Measurements from ENCODE around the gene AXIN2. TPM values are rescaled to one million over a fixed set of nuclear protein-coding genes. Genes with fewer than 3 reads are reported as not detected.

AXIN2 gene
- total RNA-seq, 1 experiment from 2014 or later = 168 TPM

DNA sequence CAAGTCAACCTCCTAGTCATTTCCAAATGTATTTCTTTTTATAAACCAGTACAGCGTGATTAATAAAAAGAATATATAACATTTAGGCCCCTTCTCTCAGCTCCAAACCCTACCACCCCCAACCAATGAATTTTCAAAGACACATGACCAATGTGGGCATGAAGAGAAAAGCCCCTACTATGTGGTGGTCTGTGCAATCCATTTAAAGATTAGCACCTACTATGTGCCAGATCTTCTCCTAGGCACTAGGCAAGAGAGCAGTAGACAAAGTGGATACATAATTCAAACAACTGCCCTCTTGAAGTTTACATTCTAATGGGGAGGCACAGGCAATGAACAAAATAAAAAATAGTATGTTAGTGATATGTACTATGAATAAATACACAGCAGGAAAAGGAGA lies 19.4 kb downstream of the AXIN2 start:
- intact Hi-C loops (cut with micrococcal nuclease; ENCODE audit: unreplicated experiment) = no loop called here
- no peak overlapping the region for H3K4me3 ChIP-seq (ENCODE audit: low read depth, low read length)
- Mint-ChIP-seq H3K9me3 (ENCODE audit: unreplicated experiment) (no peaks in the 10 kb centered on the region), H3K4me1 (ENCODE audit: low read depth, unreplicated experiment) (peaks cover 40% of the 10 kb centered on the region), H3K36me3 (ENCODE audit: insufficient read depth, unreplicated experiment) (peaks cover 52% of the 10 kb centered on the region), H3K27me3 (ENCODE audit: insufficient read depth, unreplicated experiment) (no peaks in the 10 kb centered on the region), H3K4me3 (ENCODE audit: unreplicated experiment) (no peak overlapping the region), H3K27ac (ENCODE audit: unreplicated experiment) (no peak overlapping the region)
- H3K9me3 ChIP-seq = no peaks in the 10 kb centered on the region
- H3K4me1 ChIP-seq = peaks cover 36% of the 10 kb centered on the region
- no TSS peak for BruUV-seq (replicated peaks)
- DNase-seq = no peak
- H3K27me3 ChIP-seq (replicated peaks; ENCODE audit: control insufficient read depth, insufficient read depth, low read length) = no peaks in the 10 kb centered on the region
- POLR2A ChIA-PET = no interaction called here
- peaks cover 3% of the 10 kb centered on the region for H3K36me3 ChIP-seq (ENCODE audit: control insufficient read depth, insufficient read depth, low read length)
- CTCF ChIA-PET = no interaction called here
- TF ChIP-seq, protein P1, sequence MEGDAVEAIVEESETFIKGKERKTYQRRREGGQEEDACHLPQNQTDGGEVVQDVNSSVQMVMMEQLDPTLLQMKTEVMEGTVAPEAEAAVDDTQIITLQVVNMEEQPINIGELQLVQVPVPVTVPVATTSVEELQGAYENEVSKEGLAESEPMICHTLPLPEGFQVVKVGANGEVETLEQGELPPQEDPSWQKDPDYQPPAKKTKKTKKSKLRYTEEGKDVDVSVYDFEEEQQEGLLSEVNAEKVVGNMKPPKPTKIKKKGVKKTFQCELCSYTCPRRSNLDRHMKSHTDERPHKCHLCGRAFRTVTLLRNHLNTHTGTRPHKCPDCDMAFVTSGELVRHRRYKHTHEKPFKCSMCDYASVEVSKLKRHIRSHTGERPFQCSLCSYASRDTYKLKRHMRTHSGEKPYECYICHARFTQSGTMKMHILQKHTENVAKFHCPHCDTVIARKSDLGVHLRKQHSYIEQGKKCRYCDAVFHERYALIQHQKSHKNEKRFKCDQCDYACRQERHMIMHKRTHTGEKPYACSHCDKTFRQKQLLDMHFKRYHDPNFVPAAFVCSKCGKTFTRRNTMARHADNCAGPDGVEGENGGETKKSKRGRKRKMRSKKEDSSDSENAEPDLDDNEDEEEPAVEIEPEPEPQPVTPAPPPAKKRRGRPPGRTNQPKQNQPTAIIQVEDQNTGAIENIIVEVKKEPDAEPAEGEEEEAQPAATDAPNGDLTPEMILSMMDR (IDR thresholded peaks at IDR 0.05; ENCODE audit: insufficient read depth in 1 of 2, low read depth in 1 of 2, low read length in 1 of 2, severe bottlenecking in 1 of 2, unreplicated experiment in 1 of 2) = no peak

DNA sequence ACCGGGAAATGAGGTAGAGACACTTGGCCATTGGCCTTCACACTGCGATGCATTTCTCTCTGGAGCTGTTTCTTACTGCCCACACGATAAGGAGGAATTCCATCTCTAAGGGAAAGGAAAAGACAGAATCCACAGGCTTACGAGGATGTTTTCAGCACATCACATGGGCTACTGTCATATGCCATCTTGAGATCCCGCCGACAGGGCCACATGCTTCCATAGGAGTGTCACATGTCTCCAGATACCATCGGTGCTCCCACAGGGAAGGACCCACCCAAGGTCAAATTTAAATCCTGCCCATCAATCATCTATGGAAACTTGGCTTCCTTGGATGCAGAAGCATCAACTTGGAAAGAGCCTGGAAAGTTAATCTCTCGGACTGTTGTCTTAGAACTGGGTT lies 20.0 kb downstream of the AXIN2 start:
- no peak overlapping the region for H3K4me3 ChIP-seq (ENCODE audit: low read depth, low read length)
- H3K36me3 ChIP-seq (ENCODE audit: control insufficient read depth, insufficient read depth, low read length) = peaks cover 3% of the 10 kb centered on the region
- H3K9me3 Mint-ChIP-seq (ENCODE audit: unreplicated experiment) = no peaks in the 10 kb centered on the region
- intact Hi-C loops (cut with micrococcal nuclease; ENCODE audit: unreplicated experiment) = no loop called here
- no peaks in the 10 kb centered on the region for H3K27me3 Mint-ChIP-seq (ENCODE audit: insufficient read depth, unreplicated experiment)
- H3K4me3 Mint-ChIP-seq (ENCODE audit: unreplicated experiment) = no peak overlapping the region
- CTCF ChIA-PET = no interaction called here
- TF ChIP-seq, protein P1 (IDR thresholded peaks at IDR 0.05; ENCODE audit: insufficient read depth in 1 of 2, low read depth in 1 of 2, low read length in 1 of 2, severe bottlenecking in 1 of 2, unreplicated experiment in 1 of 2) = no peak
- H3K27me3 ChIP-seq (replicated peaks; ENCODE audit: control insufficient read depth, insufficient read depth, low read length) = no peaks in the 10 kb centered on the region
- peaks cover 59% of the 10 kb centered on the region for H3K36me3 Mint-ChIP-seq (ENCODE audit: insufficient read depth, unreplicated experiment)
- no TSS peak for BruUV-seq (replicated peaks)
- H3K9me3 ChIP-seq = no peaks in the 10 kb centered on the region
- H3K4me1 ChIP-seq = peaks cover 30% of the 10 kb centered on the region
- POLR2A ChIA-PET = no interaction called here
- no peak overlapping the region for H3K27ac Mint-ChIP-seq (ENCODE audit: unreplicated experiment)
- peaks cover 35% of the 10 kb centered on the region for H3K4me1 Mint-ChIP-seq (ENCODE audit: low read depth, unreplicated experiment)
- DNase-seq = no peak

DNA sequence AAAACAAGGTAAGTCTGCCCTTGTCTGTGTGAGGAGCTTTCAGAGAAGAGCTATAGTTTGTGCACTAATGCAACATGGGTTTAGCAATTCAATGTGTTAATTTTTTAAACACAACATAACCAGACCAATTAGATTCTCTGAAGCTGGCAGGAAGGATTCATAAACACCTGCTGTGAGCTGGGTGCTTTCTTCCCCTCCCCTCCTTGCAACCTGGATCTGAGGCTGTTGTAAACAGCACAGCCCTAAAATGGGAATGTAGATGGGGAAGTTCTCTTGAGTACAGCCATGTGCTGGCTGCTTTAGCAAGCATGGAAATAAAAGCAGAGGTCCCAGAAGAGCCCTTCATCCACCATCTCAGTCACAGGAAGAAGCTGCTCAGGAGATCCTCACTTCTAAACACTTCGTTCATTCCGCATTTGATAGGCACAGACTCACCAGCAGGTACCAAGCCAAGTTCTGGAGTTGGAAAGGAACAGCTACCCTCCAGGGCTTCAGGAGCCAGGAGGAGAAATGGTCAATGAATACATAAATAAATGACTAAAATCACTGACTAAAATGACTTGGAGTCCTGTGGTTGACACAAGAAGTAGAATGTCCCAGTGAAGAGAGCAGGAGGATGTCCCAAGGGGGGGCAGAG lies 21.7 kb downstream of the AXIN2 start:
- H3K27me3 ChIP-seq (replicated peaks; ENCODE audit: control insufficient read depth, insufficient read depth, low read length) = no peaks in the 10 kb centered on the region
- intact Hi-C loops (cut with micrococcal nuclease; ENCODE audit: unreplicated experiment) = no loop called here
- no TSS peak for BruUV-seq (replicated peaks)
- POLR2A ChIA-PET = interaction anchor here (0.5 kb wide), 1 partner anchor 10 kb away, joined by 3 read pairs; no protein-coding TSS in a partner anchor
- H3K4me1 ChIP-seq = peaks cover 26% of the 10 kb centered on the region
- TF ChIP-seq, protein P1 (IDR thresholded peaks at IDR 0.05; ENCODE audit: insufficient read depth in 1 of 2, low read depth in 1 of 2, low read length in 1 of 2, severe bottlenecking in 1 of 2, unreplicated experiment in 1 of 2) = no peak
- no peak overlapping the region for H3K4me3 ChIP-seq (ENCODE audit: low read depth, low read length)
- peaks cover 46% of the 10 kb centered on the region for H3K4me1 Mint-ChIP-seq (ENCODE audit: low read depth, unreplicated experiment)
- CTCF ChIA-PET = no interaction called here
- H3K27me3 Mint-ChIP-seq (ENCODE audit: insufficient read depth, unreplicated experiment) = no peaks in the 10 kb centered on the region
- DNase-seq = no peak
- H3K36me3 ChIP-seq (ENCODE audit: control insufficient read depth, insufficient read depth, low read length) = peaks cover 4% of the 10 kb centered on the region
- no peaks in the 10 kb centered on the region for H3K9me3 Mint-ChIP-seq (ENCODE audit: unreplicated experiment)
- no peaks in the 10 kb centered on the region for H3K9me3 ChIP-seq
- H3K36me3 Mint-ChIP-seq (ENCODE audit: insufficient read depth, unreplicated experiment) = peaks cover 76% of the 10 kb centered on the region
- no peak overlapping the region for H3K27ac Mint-ChIP-seq (ENCODE audit: unreplicated experiment)
- no peak overlapping the region for H3K4me3 Mint-ChIP-seq (ENCODE audit: unreplicated experiment)
